SK-N-SH (cell line): ENCODE measurements around the gene SHANK2. TPM values are rescaled to one million over a fixed set of nuclear protein-coding genes. Genes with fewer than 3 reads are reported as not detected.

Experiments
- CTCF ChIA-PET: fragments of 300-600, 350-600 bp; formaldehyde crosslinking; extraction: SDS; loops from one replicate; lab custom pipeline; 2021; lab: Yijun Ruan, JAX
- POLR2A ChIA-PET: fragments of 350-600 bp; sonication (Branson Sonifier 250); formaldehyde crosslinking; extraction: SDS; loops from one replicate; lab custom pipeline; 2020; ENCODE audit warnings: antibody characterized with exemption, inconsistent platforms; lab: Yijun Ruan, JAX
- DNase-seq: peaks from one replicate; pipeline ENCODE4 v3.0.0; 2012
- H2AFZ ChIP-seq: fragments of 200-600 bp; sonication (generic); 2 replicates; pipeline ENCODE4 v1.8.1; 2016; ENCODE audit warnings: antibody characterized with exemption, mild to moderate bottlenecking, low read depth
- H3F3A ChIP-seq: fragments of 200-600 bp; sonication (generic); replicated peaks from 2 replicates; pipeline ENCODE3; 2016; ENCODE audit warnings: antibody characterized with exemption, mild to moderate bottlenecking; ENCODE audit not compliant: insufficient read depth
- H3K27ac ChIP-seq, 2 experiments: fragments of 200-500 bp in 1 of 2; fragments of 200-600 bp in 1 of 2; sonication (Bioruptor generic) in 1 of 2; sonication (generic), shearing (Covaris generic) in 1 of 2; 2 replicates each; pipeline versions ENCODE4 v1.5.1 to v1.6.1; 2014 to 2016; ENCODE audit warnings: low read depth in 2 of 2, inconsistent platforms in 1 of 2, low read length in 1 of 2, mild to moderate bottlenecking in 1 of 2, mixed read lengths in 1 of 2
- H3K27me3 ChIP-seq: fragments of 200-600 bp; sonication (generic), shearing (Covaris generic); 2 replicates; pipeline ENCODE4 v1.6.1; 2016; ENCODE audit warnings: mixed run types; ENCODE audit not compliant: insufficient read depth
- H3K36me3 ChIP-seq, 2 experiments: fragments of 200-500 bp in 1 of 2; fragments of 200-600 bp in 1 of 2; sonication (Bioruptor generic) in 1 of 2; sonication (generic) in 1 of 2; replicated peaks in 1 of 2; 2 replicates each; pipeline versions ENCODE3 to v1.5.1; 2014 to 2016; ENCODE audit warnings: low read length in 1 of 2, mild to moderate bottlenecking in 1 of 2; ENCODE audit not compliant: insufficient read depth in 2 of 2, control insufficient read depth in 1 of 2
- H3K4me1 ChIP-seq, 2 experiments: fragments of 200-500 bp in 1 of 2; fragments of 200-600 bp in 1 of 2; sonication (Bioruptor generic) in 1 of 2; sonication (generic), shearing (Covaris generic) in 1 of 2; 2 replicates each; pipeline versions ENCODE4 v1.5.1 to v1.6.1; 2014 to 2016; ENCODE audit warnings: low read depth in 1 of 2, low read length in 1 of 2, mixed run types in 1 of 2; ENCODE audit not compliant: insufficient read depth in 2 of 2, control insufficient read depth in 1 of 2
- H3K4me2 ChIP-seq: fragments of 200-600 bp; sonication (generic), shearing (Covaris generic); 2 replicates; pipeline ENCODE4 v1.6.1; 2017; ENCODE audit warnings: mixed run types
- H3K4me3 ChIP-seq, 2 experiments: fragments of 200-500 bp in 1 of 2; fragments of 200-600 bp in 1 of 2; sonication (Bioruptor generic) in 1 of 2; sonication (generic), shearing (Covaris generic) in 1 of 2; 2 replicates each; pipeline versions ENCODE4 v1.5.1 to v1.8.1; 2014 to 2016; ENCODE audit warnings: low read depth in 2 of 2, inconsistent platforms in 1 of 2, low read length in 1 of 2, mild to moderate bottlenecking in 1 of 2, mixed read lengths in 1 of 2, moderate library complexity in 1 of 2
- H3K79me2 ChIP-seq: fragments of 200-600 bp; sonication (generic); 2 replicates; pipeline ENCODE4 v1.8.1; 2017; ENCODE audit warnings: mild to moderate bottlenecking; ENCODE audit not compliant: insufficient read depth
- H3K9ac ChIP-seq: fragments of 200-600 bp; sonication (generic); 2 replicates; pipeline ENCODE4 v1.6.1; 2017; ENCODE audit warnings: mixed run types
- H3K9me2 ChIP-seq: fragments of 200-600 bp; sonication (generic); 2 replicates; pipeline ENCODE4 v1.6.1; 2017; ENCODE audit warnings: mixed run types
- H3K9me3 ChIP-seq: fragments of 200-600 bp; sonication (generic); 2 replicates; pipeline ENCODE4 v1.6.1; 2017; ENCODE audit warnings: mixed run types, mild to moderate bottlenecking, moderate library complexity
- H4K20me1 ChIP-seq: fragments of 200-600 bp; sonication (generic); 2 replicates; pipeline ENCODE4 v1.6.1; 2017; ENCODE audit warnings: mild to moderate bottlenecking, mixed run types; ENCODE audit not compliant: insufficient read depth
- CHD2 ChIP-seq: fragments of 150-350 bp; IDR thresholded peaks from 2 replicates; pipeline ENCODE4 v1.6.1; 2018; ENCODE audit warnings: low read length; ENCODE audit not compliant: partially characterized antibody
- EP300 ChIP-seq, 2 experiments: IDR thresholded peaks; 2 replicates each; pipeline versions ENCODE4 v1.4.0 to v1.6.1; 2012; ENCODE audit warnings: borderline replicate concordance in 1 of 2, low read depth in 1 of 2, low read length in 1 of 2
- GABPA ChIP-seq: IDR thresholded peaks from 2 replicates; pipeline ENCODE4 v1.4.0; 2012; ENCODE audit warnings: low read depth, mild to moderate bottlenecking
- GATA2 ChIP-seq: sonication (generic); formaldehyde crosslinking; IDR thresholded peaks from 2 replicates; pipeline ENCODE4 v1.5.0; 2020; ENCODE audit warnings: mild to moderate bottlenecking, missing genetic modification reagents
- JUND ChIP-seq: IDR thresholded peaks from 2 replicates; pipeline ENCODE4 v1.4.0; 2012
- MAX ChIP-seq: IDR thresholded peaks from 2 replicates; pipeline ENCODE4 v1.4.0; 2012; ENCODE audit warnings: low read depth
- MEF2A ChIP-seq: IDR thresholded peaks from 2 replicates; pipeline ENCODE4 v1.4.0; 2012; ENCODE audit warnings: low read depth, borderline replicate concordance
- NRF1 ChIP-seq: IDR thresholded peaks from 2 replicates; pipeline ENCODE4 v1.6.1; 2012; ENCODE audit warnings: low read depth, mild to moderate bottlenecking, low read length
- POLR2AphosphoS5 ChIP-seq: IDR thresholded peaks from 2 replicates; pipeline ENCODE4 v1.6.1; 2012; ENCODE audit warnings: low read depth, low read length
- RAD21 ChIP-seq: IDR thresholded peaks from 2 replicates; pipeline ENCODE4 v1.6.1; 2012; ENCODE audit warnings: mild to moderate bottlenecking, low read length
- RFX5 ChIP-seq: IDR thresholded peaks from 2 replicates; pipeline ENCODE4 v1.6.1; 2012; ENCODE audit warnings: mild to moderate bottlenecking, improper control_type of control experiment, low read length
- TAF1 ChIP-seq: IDR thresholded peaks from 2 replicates; pipeline ENCODE4 v1.6.1; 2012; ENCODE audit warnings: low read depth, mild to moderate bottlenecking, low read length, moderate library complexity, borderline replicate concordance
- TCF12 ChIP-seq: IDR thresholded peaks from 2 replicates; pipeline ENCODE4 v1.4.0; 2012
- WGBS: methylation state at CpG from one replicate; pipeline ENCODE4 v1.1.6; 2017; ENCODE audit warnings: low lambda C conversion rate; 5-methylcytosine and 5-hydroxymethylcytosine counted together
- polyA plus RNA-seq, 3 experiments: library from polyadenylated mRNA; depleted of rRNA; stranded (reverse); fragments of >200 nt; gene quantifications; 2 replicates each; pipeline ENCODE4 v1.2.3, GENCODE V29; 2012

Gene SHANK2
- under 0.01 and 0.03 TPM in 2 replicates for polyA plus RNA-seq (2012; rRNA removed)
- polyA plus RNA-seq (2012; cell fraction: cytosol; rRNA removed), result 0.01 and 0.03 TPM in 2 replicates
- polyA plus RNA-seq (2012; cell fraction: nucleus; rRNA removed), result 0.11 TPM in 2 replicates

DNA sequence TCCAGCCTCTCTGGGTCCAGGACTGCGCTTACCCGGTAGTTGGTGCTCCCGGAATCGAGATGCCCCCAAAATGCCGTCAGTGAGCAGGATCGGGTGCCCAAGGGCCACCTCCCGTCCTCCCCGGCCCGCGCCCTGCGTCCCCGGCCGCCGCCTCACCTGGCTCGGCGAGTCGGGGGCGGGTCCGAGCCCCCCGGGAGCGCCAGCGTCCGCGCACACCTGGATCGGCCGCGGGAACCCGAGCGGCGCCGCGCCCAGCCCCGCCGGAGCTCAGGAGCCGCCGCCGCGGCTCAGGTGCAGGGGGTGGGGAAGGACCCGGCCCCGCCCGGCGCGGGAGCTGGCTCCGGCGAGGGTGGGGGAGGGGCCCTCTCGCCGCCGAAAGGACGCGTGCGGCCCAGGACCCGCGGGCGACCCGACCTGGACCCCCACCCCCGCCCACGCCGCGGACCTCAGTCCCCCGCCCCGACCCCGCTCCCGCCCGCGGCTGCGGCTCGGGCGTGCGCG lies at the start of gene SHANK2:
SHANK2 (minus strand) TSS at position 309 of the 501 bp plus-strand sequence. CDS start 105,251 bp downstream, outside the sequence.
- Histone ChIP-seq H3K9ac (no peak within 1 kb of the TSS), H3K4me1 (peaks cover 0 to 3% of the 10 kb centered on the region in 2 experiments; a peak in 1 of 4 replicates), H2AFZ (no peak within 1 kb of the TSS), H3K79me2 (no peaks in the 10 kb centered on the region), H3F3A (no peaks in the 10 kb centered on the region), H3K4me2 (no peak within 1 kb of the TSS), H3K27me3 (no peaks in the 10 kb centered on the region), H3K4me3 (no peak within 1 kb of the TSS; a peak in 1 of 4 replicates), H4K20me1 (no peaks in the 10 kb centered on the region), H3K27ac (no peak within 1 kb of the TSS)
- peak; percentile 60 for DNase-seq
- ChIA-PET POLR2A (no interaction called here), CTCF (interaction anchor here (1.0 to 2.0 kb wide), 8 partner anchors 9 to 165 kb away, joined by 3 to 22 read pairs (median 4); no protein-coding TSS in a partner anchor)
- WGBS, result 0% methylated on average over 4 of the region's 70 CpGs
- TF ChIP-seq POLR2AphosphoS5 (no peak), MEF2A (no peak), MAX (no peak), JUND (no peak), RAD21 (no peak), GABPA (no peak), TAF1 (no peak), EP300 (IDR thresholded peaks at IDR 0.05; ENCODE audit: borderline replicate concordance in 1 of 2, low read depth in 1 of 2, low read length in 1 of 2) (no peak), RFX5 (no peak)
- TF ChIP-seq, all 33 proteins: peak for 0
- Histone ChIP-seq H3K9me3 (no peaks in the 10 kb centered on the region), H3K36me3 (no peaks in the 10 kb centered on the region), H3K9me2 (no peaks in the 10 kb centered on the region)

GRCh38 chr11:71301858-71302533 lies 49.6 kb upstream of the SHANK2 start:
- Histone ChIP-seq H3K27me3 (no peaks in the 10 kb centered on the region), H4K20me1 (no peaks in the 10 kb centered on the region), H2AFZ (no peak overlapping the region), H3K4me1 (no peaks in the 10 kb centered on the region), H3K27ac (no peak overlapping the region), H3K79me2 (no peaks in the 10 kb centered on the region), H3K36me3 (no peaks in the 10 kb centered on the region), H3K9me2 (no peaks in the 10 kb centered on the region), H3K9ac (no peak overlapping the region), H3K4me3 (no peak overlapping the region), H3F3A (no peaks in the 10 kb centered on the region), H3K9me3 (no peaks in the 10 kb centered on the region), H3K4me2 (no peak overlapping the region)
- ChIA-PET POLR2A (no interaction called here), CTCF (no interaction called here)
- 34% methylated on average over 12 of the region's 17 CpGs for WGBS
- TF ChIP-seq MEF2A (no peak), GATA2 (CRISPR knock-in tag) (no peak), CHD2 (no peak), NRF1 (no peak), TCF12 (no peak)
- DNase-seq, result no peak
